MG63 (cell line): ENCODE data around the gene HMG20B. TPM values are rescaled to one million over a fixed set of nuclear protein-coding genes. Genes with fewer than 3 reads are reported as not detected.
A peak's percentile ranks its signal among the peaks of the same experiment; 100 is the strongest.
"Not testable (repeated sequence)": the region's sequence is repeated elsewhere in the genome, so short reads cannot be mapped to it uniquely, and the experiment has no call there.

ENCODE experiments used
- DNase-seq: peaks from one replicate; pipeline ENCODE4 v3.0.0-alpha.2; 2020
- H3K27me3 ChIP-seq: fragments of 250-450 bp; sonication (Bioruptor Pico); 2 replicates; pipeline ENCODE4 v1.5.1; 2020; ENCODE audit warnings: mild to moderate bottlenecking, moderate library complexity
- H3K36me3 ChIP-seq: fragments of 250-450 bp; sonication (Bioruptor Pico); 2 replicates; pipeline ENCODE4 v1.5.1; 2020; ENCODE audit warnings: mild to moderate bottlenecking, moderate library complexity
- H3K4me3 ChIP-seq: fragments of 250-450 bp; sonication (Bioruptor Pico); 2 replicates; pipeline ENCODE4 v1.5.1; 2020; ENCODE audit warnings: mild to moderate bottlenecking, moderate library complexity
- H3K9me3 ChIP-seq: fragments of 250-450 bp; sonication (Bioruptor Pico); 2 replicates; pipeline ENCODE4 v1.5.1; 2020; ENCODE audit warnings: mild to moderate bottlenecking, moderate library complexity
- total RNA-seq: library from RNA; depleted of rRNA; stranded (reverse); fragments of >200 nt; shearing (Covaris generic); gene quantifications from 2 replicates; pipeline ENCODE4 v1.2.3, GENCODE V29; 2014; ENCODE audit warnings: low replicate concordance

Gene HMG20B
- total RNA-seq, 1 experiment from 2014 or later: 42.5 TPM

- H3K36me3 ChIP-seq: no peaks in the 10 kb centered on the region
- DNase-seq: no peak
- H3K27me3 ChIP-seq: no peaks in the 10 kb centered on the region
- H3K9me3 ChIP-seq: no peaks in the 10 kb centered on the region
- H3K4me3 ChIP-seq: no peak overlapping the region
Measured at GRCh38 chr19:3570606-3571011, 2.1 kb upstream of the HMG20B start.

- H3K4me3 ChIP-seq: peak overlapping the region; percentile 49
- DNase-seq: peak; percentile 98
- no peaks in the 10 kb centered on the region for H3K27me3 ChIP-seq
- H3K36me3 ChIP-seq: no peaks in the 10 kb centered on the region
- no peaks in the 10 kb centered on the region for H3K9me3 ChIP-seq
Measured at GRCh38 chr19:3572132-3572854, 451 bp upstream of the HMG20B start.

- H3K9me3 ChIP-seq: no peaks in the 10 kb centered on the region
- no peak for DNase-seq
- no peaks in the 10 kb centered on the region for H3K27me3 ChIP-seq
- H3K4me3 ChIP-seq: peak overlapping the region; percentile 75
- H3K36me3 ChIP-seq: no peaks in the 10 kb centered on the region
Measured at GRCh38 chr19:3573162-3573857, 566 bp downstream of the HMG20B start.

- Histone ChIP-seq H3K36me3 (no peaks in the 10 kb centered on the region), H3K27me3 (no peaks in the 10 kb centered on the region), H3K9me3 (no peaks in the 10 kb centered on the region), H3K4me3 (peak overlapping the region; percentile 75)
- peak; percentile 88 for DNase-seq
Measured at GRCh38 chr19:3573858-3574637, 1.3 kb downstream of the HMG20B start.

GRCh38 chr19:3575260-3575741 lies 2.6 kb downstream of the HMG20B start:
- Histone ChIP-seq H3K9me3 (no peaks in the 10 kb centered on the region), H3K27me3 (no peaks in the 10 kb centered on the region), H3K36me3 (no peaks in the 10 kb centered on the region), H3K4me3 (no peak overlapping the region)
- DNase-seq: no peak

GRCh38 chr19:3575949-3576673 lies 3.4 kb downstream of the HMG20B start:
- no peak for DNase-seq
- no peaks in the 10 kb centered on the region for H3K36me3 ChIP-seq
- H3K4me3 ChIP-seq: no peak overlapping the region
- no peaks in the 10 kb centered on the region for H3K9me3 ChIP-seq
- no peaks in the 10 kb centered on the region for H3K27me3 ChIP-seq

- DNase-seq: no peak
- Histone ChIP-seq H3K4me3 (no peak overlapping the region), H3K9me3 (no peaks in the 10 kb centered on the region), H3K27me3 (no peaks in the 10 kb centered on the region), H3K36me3 (no peaks in the 10 kb centered on the region)
Measured at GRCh38 chr19:3576696-3577443, 4.1 kb downstream of the HMG20B start.

GRCh38 chr19:3577723-3578344 lies 5.1 kb downstream of the HMG20B start:
- Histone ChIP-seq H3K4me3 (no peak overlapping the region), H3K27me3 (no peaks in the 10 kb centered on the region), H3K36me3 (no peaks in the 10 kb centered on the region), H3K9me3 (no peaks in the 10 kb centered on the region)
- DNase-seq: no peak

GRCh38 chr19:3578390-3578789 lies 5.6 kb downstream of the HMG20B start:
- H3K27me3 ChIP-seq: no peaks in the 10 kb centered on the region
- H3K4me3 ChIP-seq: no peak overlapping the region
- DNase-seq: no peak
- H3K36me3 ChIP-seq: no peaks in the 10 kb centered on the region
- no peaks in the 10 kb centered on the region for H3K9me3 ChIP-seq

GRCh38 chr19:3580156-3580934 lies 7.6 kb downstream of the HMG20B start:
- H3K4me3 ChIP-seq: no peak overlapping the region
- no peaks in the 10 kb centered on the region for H3K36me3 ChIP-seq
- no peaks in the 10 kb centered on the region for H3K27me3 ChIP-seq
- no peak for DNase-seq
- H3K9me3 ChIP-seq: no peaks in the 10 kb centered on the region

- not testable (repeated sequence) for DNase-seq, H3K9me3 ChIP-seq, H3K4me3 ChIP-seq, H3K36me3 ChIP-seq, H3K27me3 ChIP-seq
Measured at GRCh38 chr19:3581792-3582191, 9.0 kb downstream of the HMG20B start.

- not testable (repeated sequence) for H3K36me3 ChIP-seq, H3K4me3 ChIP-seq
Measured at GRCh38 chr19:3584036-3584802, 11.5 kb downstream of the HMG20B start.

GRCh38 chr19:3585301-3586126 lies 12.8 kb downstream of the HMG20B start, which contains the start of gene GIPC3:
TSS of gene GIPC3 (plus strand) at chr19:3585478. CDS start at chr19:3585598, 120 bp downstream.
- 0 out of 2 replicates have a peak, but pooled peaks cover 4% of the 10 kb centered on the region for H3K27me3 ChIP-seq
- H3K9me3 ChIP-seq: no peaks in the 10 kb centered on the region
- no peak within 1 kb of the TSS for H3K4me3 ChIP-seq
- H3K36me3 ChIP-seq: no peaks in the 10 kb centered on the region
- no peak for DNase-seq

More at GRCh38 chr19:3584036-3584802, 11.5 kb downstream of the HMG20B start:
- not testable (repeated sequence) for H3K9me3 ChIP-seq, DNase-seq, H3K27me3 ChIP-seq
